Right lobe of liver (tissue), 4 donors: ENCODE results near the gene RAD51AP1.

ENCODE experiments used
- CTCF ChIP-seq, 4 donors: fragments of 200-600 bp in 3 of 4; fragments of 450-650 bp in 1 of 4; IDR thresholded peaks; one replicate each; pipeline versions ENCODE4 v1.5.1 to v1.8.0; 2016 to 2022; ENCODE audit warnings: antibody characterized with exemption in 4 of 4, mild to moderate bottlenecking in 2 of 4
- POLR2A ChIP-seq: fragments of 450-650 bp; IDR thresholded peaks from one replicate; pipeline ENCODE4 v1.6.1; 2017; ENCODE audit warnings: antibody characterized with exemption, mild to moderate bottlenecking
- donor health status: DM: no; HTN: no; CAD: no.
- donor health status: DM: no; HTN: no; CAD: no.
- donor health status: DM: no; HTN: yes; CAD: no.

- TF ChIP-seq CTCF (IDR thresholded peaks at IDR 0.05) (no peak), POLR2A (no peak)
Measured at GRCh38 chr12:4506430-4506829, 32.3 kb upstream of the RAD51AP1 start.
